Fibroblast of lung (primary cell): ENCODE measurements around the gene NOP56. TPM values are rescaled to one million over a fixed set of nuclear protein-coding genes. Genes with fewer than 3 reads are reported as not detected.

Experiments used
- DNase-seq, 2 donors: peaks; one replicate each; pipeline versions ENCODE4 v3.0.0 to v3.0.0-alpha.2; 2010; ENCODE audit warnings: low read depth in 2 of 2
- H2AFZ ChIP-seq: 2 replicates; pipeline ENCODE4 v1.5.1; 2012; ENCODE audit warnings: low read length, control low read depth, inconsistent platforms
- H3K27ac ChIP-seq: 2 replicates; pipeline ENCODE4 v1.5.1; 2011; ENCODE audit warnings: low read length, control low read depth; ENCODE audit not compliant: insufficient read depth
- H3K27me3 ChIP-seq: 2 replicates; pipeline ENCODE4 v1.5.1; 2011; ENCODE audit warnings: mild to moderate bottlenecking, low read length; ENCODE audit not compliant: control insufficient read depth, insufficient read depth
- H3K36me3 ChIP-seq: 2 replicates; pipeline ENCODE4 v1.5.1; 2011; ENCODE audit warnings: low read length; ENCODE audit not compliant: control insufficient read depth, insufficient read depth
- H3K4me1 ChIP-seq: 2 replicates; pipeline ENCODE4 v1.5.1; 2011; ENCODE audit warnings: low read length; ENCODE audit not compliant: control insufficient read depth, insufficient read depth; ENCODE audit errors: extremely low read depth
- H3K4me2 ChIP-seq: 2 replicates; pipeline ENCODE4 v1.5.1; 2011; ENCODE audit warnings: low read length, control low read depth; ENCODE audit not compliant: insufficient read depth; ENCODE audit errors: extremely low read depth
- H3K4me3 ChIP-seq, 4 experiments: fragments of 200-600 bp in 1 of 4; sonication (generic) in 1 of 4; replicated peaks in 1 of 4; 2 replicates each; pipeline ENCODE4 v1.5.1; 2011 to 2016; ENCODE audit warnings: low read length in 4 of 4, low read depth in 3 of 4, mild to moderate bottlenecking in 3 of 4, control low read depth in 2 of 4, inconsistent platforms in 1 of 4, mixed read lengths in 1 of 4; ENCODE audit not compliant: insufficient read depth in 1 of 4; ENCODE audit errors: control extremely low read depth in 1 of 4
- H3K79me2 ChIP-seq: 2 replicates; pipeline ENCODE4 v1.5.1; 2012; ENCODE audit warnings: mild to moderate bottlenecking, low read length, inconsistent platforms; ENCODE audit not compliant: control insufficient read depth, insufficient read depth
- H3K9ac ChIP-seq: 2 replicates; pipeline ENCODE4 v1.5.1; 2011; ENCODE audit warnings: mild to moderate bottlenecking, low read length, control low read depth; ENCODE audit not compliant: insufficient read depth
- H3K9me3 ChIP-seq: 2 replicates; pipeline ENCODE4 v1.5.1; 2012; ENCODE audit warnings: low read depth, low read length; ENCODE audit not compliant: control insufficient read depth, insufficient read depth
- H4K20me1 ChIP-seq: 2 replicates; pipeline ENCODE4 v1.5.1; 2011; ENCODE audit warnings: low read length; ENCODE audit not compliant: control insufficient read depth, insufficient read depth; ENCODE audit errors: extremely low read depth
- CTCF ChIP-seq, 2 donors: IDR thresholded peaks in 1 of 2; conservative IDR thresholded peaks in 1 of 2; 1 replicate in 1 of 2; 2 replicates in 1 of 2; pipeline ENCODE4 v1.5.1; 2011 to 2012; ENCODE audit warnings: low read length in 2 of 2, control low read depth in 1 of 2, inconsistent platforms in 1 of 2, low read depth in 1 of 2, mild to moderate bottlenecking in 1 of 2
- EZH2 ChIP-seq: IDR thresholded peaks from 2 replicates; pipeline ENCODE4 v1.5.1; 2012; ENCODE audit warnings: low read length, control low read depth, mild to moderate bottlenecking; ENCODE audit errors: missing control alignments
- polyA plus RNA-seq, 2 donors: library from polyadenylated mRNA; depleted of rRNA in 1 of 2; stranded (reverse) in 1 of 2; unstranded in 1 of 2; fragments of >200 nt; gene quantifications; 2 replicates each; pipeline ENCODE4 v1.2.1, GENCODE V29; 2011 to 2012; ENCODE audit warnings: missing spikeins in 1 of 2
- total RNA-seq: library from RNA; depleted of rRNA; stranded (reverse); fragments of >200 nt; gene quantifications from 2 replicates; pipeline ENCODE4 v1.2.1, GENCODE V29; 2014

Gene NOP56
- total and polyA plus RNA-seq, 2 donors (not counting 1 experiment from before 2014, with no cell fraction given): 108 to 117 TPM

- H3K9ac ChIP-seq: no peak overlapping the region
- DNase-seq: peak in 1 of 2 donors; percentile 28
- H3K27ac ChIP-seq: no peak overlapping the region
Measured at GRCh38 chr20:2616634-2617033, 35.8 kb upstream of the NOP56 start.

DNA sequence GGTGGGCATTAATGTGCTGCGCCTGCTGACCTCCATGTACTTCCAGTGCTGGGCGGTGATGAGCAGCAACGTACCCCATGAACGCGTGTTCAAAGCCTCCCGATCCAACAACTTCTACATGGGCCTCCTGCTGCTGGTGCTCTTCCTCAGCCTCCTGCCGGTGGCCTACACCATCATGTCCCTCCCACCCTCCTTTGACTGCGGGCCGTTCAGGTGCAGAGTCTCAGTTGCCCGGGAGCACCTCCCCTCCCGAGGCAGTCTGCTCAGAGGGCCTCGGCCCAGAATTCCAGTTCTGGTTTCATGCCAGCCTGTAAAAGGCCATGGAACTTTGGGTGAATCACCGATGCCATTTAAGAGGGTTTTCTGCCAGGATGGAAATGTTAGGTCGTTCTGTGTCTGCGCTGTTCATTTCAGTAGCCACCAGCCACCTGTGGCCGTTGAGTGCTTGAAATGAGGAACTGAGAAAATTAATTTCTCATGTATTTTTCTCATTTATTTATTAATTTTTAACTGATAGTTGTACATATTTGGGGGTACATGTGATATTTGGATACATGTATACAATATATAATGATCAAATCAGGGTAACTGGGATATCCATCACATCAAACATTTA, 35.2 kb upstream of the NOP56 start:
- TF ChIP-seq CTCF (conservative IDR thresholded peaks at IDR 0.05 in 1 of 2, IDR thresholded peaks at IDR 0.05 in 1 of 2; ENCODE audit: low read depth in 1 of 2, low read length in 2 of 2): no peak
- TF ChIP-seq EZH2: no peak
- no peak overlapping the region for H3K4me2 ChIP-seq
- H3K79me2 ChIP-seq: no peaks in the 10 kb centered on the region
- no peak overlapping the region for H3K4me3 ChIP-seq
- no peak overlapping the region for H2AFZ ChIP-seq
- no peak overlapping the region for H3K27ac ChIP-seq
- H3K4me1 ChIP-seq: no peaks in the 10 kb centered on the region
- no peak for DNase-seq
- no peaks in the 10 kb centered on the region for H4K20me1 ChIP-seq
- H3K36me3 ChIP-seq: no peaks in the 10 kb centered on the region
- H3K9me3 ChIP-seq: no peaks in the 10 kb centered on the region
- peaks cover 2% of the 10 kb centered on the region for H3K27me3 ChIP-seq
- H3K9ac ChIP-seq: no peak overlapping the region

More at GRCh38 chr20:2616634-2617033, 35.8 kb upstream of the NOP56 start:
- Histone ChIP-seq H3K9me3 (no peaks in the 10 kb centered on the region), H3K27me3 (peaks cover 4% of the 10 kb centered on the region), H3K4me3 (no peak overlapping the region), H3K36me3 (no peaks in the 10 kb centered on the region), H2AFZ (no peak overlapping the region), H3K4me2 (no peak overlapping the region), H4K20me1 (no peaks in the 10 kb centered on the region), H3K79me2 (no peaks in the 10 kb centered on the region), H3K4me1 (no peaks in the 10 kb centered on the region)
- TF ChIP-seq CTCF (conservative IDR thresholded peaks at IDR 0.05 in 1 of 2, IDR thresholded peaks at IDR 0.05 in 1 of 2; ENCODE audit: low read depth in 1 of 2, low read length in 2 of 2): no peak
- no peak for TF ChIP-seq EZH2

DNA sequence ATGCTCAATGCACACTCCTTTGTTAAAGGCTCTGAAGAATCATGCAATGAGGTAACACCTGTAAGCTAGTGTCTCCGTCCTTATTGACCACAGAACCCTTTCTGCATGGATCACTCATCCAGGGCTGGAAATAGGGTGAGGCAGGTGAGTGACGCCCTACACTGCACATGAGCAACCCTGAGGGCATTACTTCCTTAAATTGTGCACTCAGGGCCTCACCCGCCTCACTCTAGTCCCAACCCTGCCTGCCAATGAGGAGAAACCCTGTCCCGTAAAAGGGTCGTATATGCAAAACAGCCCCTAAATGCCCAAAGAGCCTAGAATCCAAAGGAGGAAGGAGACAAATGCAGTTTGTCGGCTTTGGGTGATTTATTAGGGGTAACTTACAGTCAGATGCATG, 33.6 kb upstream of the NOP56 start:
- TF ChIP-seq CTCF (conservative IDR thresholded peaks at IDR 0.05 in 1 of 2, IDR thresholded peaks at IDR 0.05 in 1 of 2; ENCODE audit: low read depth in 1 of 2, low read length in 2 of 2): no peak
- no peak overlapping the region for H3K9ac ChIP-seq
- no peak overlapping the region for H3K4me2 ChIP-seq
- H3K4me1 ChIP-seq: no peaks in the 10 kb centered on the region
- H3K4me3 ChIP-seq: no peak overlapping the region
- H3K27ac ChIP-seq: no peak overlapping the region
- no peaks in the 10 kb centered on the region for H3K79me2 ChIP-seq
- no peaks in the 10 kb centered on the region for H3K36me3 ChIP-seq
- no peak overlapping the region for H2AFZ ChIP-seq
- H4K20me1 ChIP-seq: no peaks in the 10 kb centered on the region
- no peak for DNase-seq
- H3K27me3 ChIP-seq: peaks cover 2% of the 10 kb centered on the region
- no peaks in the 10 kb centered on the region for H3K9me3 ChIP-seq
